Measurements from ENCODE around the gene CYP1A2.
"Not testable (repeated sequence)": the region's sequence is repeated elsewhere in the genome, so short reads cannot be mapped to it uniquely, and the experiment has no call there.

Gene CYP1A2

GRCh38 chr15:74777769-74778598, 29.3 kb downstream of the CYP1A2 start:
- no peak for DNase-seq

- no peak for DNase-seq
Observed at GRCh38 chr15:74778599-74778970, 29.9 kb downstream of the CYP1A2 start.

GRCh38 chr15:74779162-74779648, 30.6 kb downstream of the CYP1A2 start:
- DNase-seq: no peak

GRCh38 chr15:74780523-74781430, 32.1 kb downstream of the CYP1A2 start:
- no peak for DNase-seq

- DNase-seq: peak; percentile 65
Observed at GRCh38 chr15:74781431-74782258, 33.0 kb downstream of the CYP1A2 start, which contains the start of gene CSK. CSK (plus strand) TSS chr15:74782080; CDS start chr15:74798298, 16,218 bp downstream.

- no peak for DNase-seq
Observed at GRCh38 chr15:74782259-74783071, 33.8 kb downstream of the CYP1A2 start.

GRCh38 chr15:74783072-74783807, 34.6 kb downstream of the CYP1A2 start:
- no peak for DNase-seq

- DNase-seq: peak; percentile 31
Observed at GRCh38 chr15:74783808-74784175, 35.1 kb downstream of the CYP1A2 start.

GRCh38 chr15:74784426-74785193, 36.0 kb downstream of the CYP1A2 start:
- no peak for DNase-seq

- DNase-seq: no peak
Observed at GRCh38 chr15:74785194-74786032, 36.8 kb downstream of the CYP1A2 start.

GRCh38 chr15:74786081-74786480, 37.4 kb downstream of the CYP1A2 start:
- DNase-seq: not testable (repeated sequence)

- no peak for DNase-seq
Observed at GRCh38 chr15:74786551-74787165, 38.0 kb downstream of the CYP1A2 start.

- DNase-seq: peak; percentile 50
Observed at GRCh38 chr15:74787251-74788041, 38.8 kb downstream of the CYP1A2 start.

- no peak for DNase-seq
Observed at GRCh38 chr15:74788042-74788682, 39.5 kb downstream of the CYP1A2 start.

- no peak for DNase-seq
Observed at GRCh38 chr15:74788683-74789151, 40.1 kb downstream of the CYP1A2 start.

GRCh38 chr15:74789171-74789631, 40.6 kb downstream of the CYP1A2 start:
- DNase-seq: no peak

- DNase-seq: no peak
Observed at GRCh38 chr15:74789741-74790079, 41.1 kb downstream of the CYP1A2 start.
